Measurements from ENCODE around the gene CHST11.

GRCh38 chr12:104490186-104490585 lies 33.4 kb downstream of the CHST11 start:
- no peak for TF ChIP-seq CTCF (IDR thresholded peaks at IDR 0.05; ENCODE audit: low read depth, low read length, missing input control)
- no peak for TF ChIP-seq YY1 (IDR thresholded peaks at IDR 0.05)
- no peak for TF ChIP-seq REST (IDR thresholded peaks at IDR 0.05)
- no peak for TF ChIP-seq JUND (IDR thresholded peaks at IDR 0.05)
- no peak for TF ChIP-seq TAF1 (conservative IDR thresholded peaks at IDR 0.05)
- TF ChIP-seq RAD21 (IDR thresholded peaks at IDR 0.05): no peak
- TF ChIP-seq MAX (IDR thresholded peaks at IDR 0.05): no peak
- TF ChIP-seq GABPA (IDR thresholded peaks at IDR 0.05 in 1 of 2, conservative IDR thresholded peaks at IDR 0.05 in 1 of 2): no peak

Measured in liver (tissue), 3 donors.